Measurements from ENCODE around the gene GGA1.

- TF ChIP-seq DIDO1 (tag; IDR thresholded peaks at IDR 0.05; ENCODE audit: low read depth) (no peak), CTCF (IDR thresholded peaks at IDR 0.05 in 2 of 3, conservative IDR thresholded peaks at IDR 0.05 in 1 of 3; ENCODE audit: insufficient read depth in 2 of 3, low read depth in 1 of 3, low read length in 3 of 3) (no peak)
- TF ChIP-seq, protein P1, sequence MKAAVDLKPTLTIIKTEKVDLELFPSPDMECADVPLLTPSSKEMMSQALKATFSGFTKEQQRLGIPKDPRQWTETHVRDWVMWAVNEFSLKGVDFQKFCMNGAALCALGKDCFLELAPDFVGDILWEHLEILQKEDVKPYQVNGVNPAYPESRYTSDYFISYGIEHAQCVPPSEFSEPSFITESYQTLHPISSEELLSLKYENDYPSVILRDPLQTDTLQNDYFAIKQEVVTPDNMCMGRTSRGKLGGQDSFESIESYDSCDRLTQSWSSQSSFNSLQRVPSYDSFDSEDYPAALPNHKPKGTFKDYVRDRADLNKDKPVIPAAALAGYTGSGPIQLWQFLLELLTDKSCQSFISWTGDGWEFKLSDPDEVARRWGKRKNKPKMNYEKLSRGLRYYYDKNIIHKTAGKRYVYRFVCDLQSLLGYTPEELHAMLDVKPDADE (conservative IDR thresholded peaks at IDR 0.05; ENCODE audit: control insufficient read depth, low read depth, low read length) = no peak
Observed at GRCh38 chr22:37674248-37674647, 65.6 kb downstream of the GGA1 start.

Data from K562 (cell line).